Bone marrow (tissue), 2 donors: ENCODE measurements around the gene MEI4.
"Not testable (repeated sequence)": the region's sequence is repeated elsewhere in the genome, so short reads cannot be mapped to it uniquely, and the experiment has no call there.

Source experiments
- DNase-seq, 2 donors: peaks; one replicate each; lab custom pipeline; 2025; lab: John Stamatoyannopoulos, UW

Gene MEI4

GRCh38 chr6:77815531-77815930 is 162.7 kb downstream of the MEI4 start:
- DNase-seq: no peak

- DNase-seq: no peak
These were observed 164.0 kb downstream of the MEI4 start for GRCh38 chr6:77816766-77817270.

- no peak for DNase-seq
These were observed 169.4 kb downstream of the MEI4 start for GRCh38 chr6:77822265-77822664.

GRCh38 chr6:77825204-77825603 is 172.4 kb downstream of the MEI4 start:
- DNase-seq: no peak

- no peak for DNase-seq
These were observed 176.9 kb downstream of the MEI4 start for GRCh38 chr6:77829736-77830135.

- DNase-seq: not testable (repeated sequence)
These were observed 180.9 kb downstream of the MEI4 start for GRCh38 chr6:77833749-77834148.

GRCh38 chr6:77834591-77834996 is 181.8 kb downstream of the MEI4 start:
- no peak for DNase-seq

GRCh38 chr6:77837034-77837784 is 184.4 kb downstream of the MEI4 start:
- DNase-seq: no peak

GRCh38 chr6:77839292-77839691 is 186.5 kb downstream of the MEI4 start:
- no peak for DNase-seq

GRCh38 chr6:77844822-77845221 is 192.0 kb downstream of the MEI4 start:
- no peak for DNase-seq

GRCh38 chr6:77853401-77853800 is 200.6 kb downstream of the MEI4 start:
- DNase-seq: no peak

GRCh38 chr6:77856391-77856790 is 203.6 kb downstream of the MEI4 start:
- no peak for DNase-seq

- no peak for DNase-seq
These were observed 204.6 kb downstream of the MEI4 start for GRCh38 chr6:77857421-77857820.

- DNase-seq: no peak
These were observed 223.5 kb downstream of the MEI4 start for GRCh38 chr6:77876300-77876699.

- DNase-seq: no peak
These were observed 226.7 kb downstream of the MEI4 start for GRCh38 chr6:77879527-77879926.

- no peak for DNase-seq
These were observed 227.7 kb downstream of the MEI4 start for GRCh38 chr6:77880501-77880900.

GRCh38 chr6:77883851-77884250 is 231.0 kb downstream of the MEI4 start:
- no peak for DNase-seq

GRCh38 chr6:77893391-77893790 is 240.6 kb downstream of the MEI4 start:
- DNase-seq: no peak

- DNase-seq: no peak
These were observed 253.2 kb downstream of the MEI4 start for GRCh38 chr6:77906070-77906469.

GRCh38 chr6:77910826-77911225 is 258.0 kb downstream of the MEI4 start:
- DNase-seq: no peak

- DNase-seq: no peak
These were observed 273.4 kb downstream of the MEI4 start for GRCh38 chr6:77926198-77926751.

GRCh38 chr6:77930382-77930781 is 277.5 kb downstream of the MEI4 start:
- DNase-seq: no peak

GRCh38 chr6:77930952-77931351 is 278.1 kb downstream of the MEI4 start:
- DNase-seq: no peak

- no peak for DNase-seq
These were observed 309.2 kb downstream of the MEI4 start for GRCh38 chr6:77962070-77962469.
